Mucosa of descending colon (tissue), 3 donors: ENCODE measurements around the gene PCK2. TPM values are rescaled to one million over a fixed set of nuclear protein-coding genes. Genes with fewer than 3 reads are reported as not detected.

Source experiments
- ATAC-seq: fragments of 200-7000 bp; cut with Tn5 transposase; one replicate; pipeline ENCODE4 v1.9.1; 2020; ENCODE audit warnings: mild to moderate bottlenecking, moderate library complexity
- DNase-seq, 3 donors: peaks; one replicate each; pipeline ENCODE4 v3.0.0-alpha.2; 2020
- H3K36me3 ChIP-seq: fragments of 200-600 bp; one replicate; pipeline ENCODE4 v1.8.0; 2021; ENCODE audit warnings: low read depth, mild to moderate bottlenecking
- H3K4me1 ChIP-seq: fragments of 200-600 bp; one replicate; pipeline ENCODE4 v1.8.0; 2021; ENCODE audit warnings: low read depth, mild to moderate bottlenecking
- H3K4me3 ChIP-seq: fragments of 200-600 bp; one replicate; pipeline ENCODE4 v1.8.0; 2021; ENCODE audit warnings: mild to moderate bottlenecking
- H3K9me3 ChIP-seq: fragments of 200-600 bp; one replicate; pipeline ENCODE4 v1.8.0; 2021; ENCODE audit warnings: mild to moderate bottlenecking
- intact Hi-C, 2 donors: fragments of 100-400 bp; cut with DNase I in 1 of 2; cut with micrococcal nuclease in 1 of 2; formaldehyde crosslinking; loops; one replicate each; pipeline versions ENCODE4 v1.11.0 to v1.11.1; 2022; cut with DNase I, micrococcal nuclease
- total RNA-seq, 3 donors: library from RNA; stranded (reverse); fragmentation: NEBNext Ultra II Directional in 2 of 3; extraction: Animal tissue kit (Norgen Biotek cat#: 25700) in 2 of 3; gene quantifications; one replicate each; pipeline versions ENCODE4 v1.2.1 to v1.2.4, GENCODE V29; 2021 to 2023
- TF ChIP-seq, protein P1 (sequence below): fragments of 200-600 bp; IDR thresholded peaks from one replicate; pipeline ENCODE4 v1.8.0; 2022; ENCODE audit warnings: antibody characterized with exemption, mild to moderate bottlenecking
- donor health status: DM: no; HTN: no; CAD: no; lungs with moderate emphysema.
- donor health status: DM: no; HTN: no; CAD: no.
- donor health status: DM: no; HTN: yes; CAD: no.

Gene PCK2
- total RNA-seq, 3 donors from 2014 or later, result 64.7 to 150 (median 150) TPM

GRCh38 chr14:24068711-24069410, 25.2 kb upstream of the PCK2 start:
- no peaks in the 10 kb centered on the region for H3K9me3 ChIP-seq
- TF ChIP-seq, protein P1, sequence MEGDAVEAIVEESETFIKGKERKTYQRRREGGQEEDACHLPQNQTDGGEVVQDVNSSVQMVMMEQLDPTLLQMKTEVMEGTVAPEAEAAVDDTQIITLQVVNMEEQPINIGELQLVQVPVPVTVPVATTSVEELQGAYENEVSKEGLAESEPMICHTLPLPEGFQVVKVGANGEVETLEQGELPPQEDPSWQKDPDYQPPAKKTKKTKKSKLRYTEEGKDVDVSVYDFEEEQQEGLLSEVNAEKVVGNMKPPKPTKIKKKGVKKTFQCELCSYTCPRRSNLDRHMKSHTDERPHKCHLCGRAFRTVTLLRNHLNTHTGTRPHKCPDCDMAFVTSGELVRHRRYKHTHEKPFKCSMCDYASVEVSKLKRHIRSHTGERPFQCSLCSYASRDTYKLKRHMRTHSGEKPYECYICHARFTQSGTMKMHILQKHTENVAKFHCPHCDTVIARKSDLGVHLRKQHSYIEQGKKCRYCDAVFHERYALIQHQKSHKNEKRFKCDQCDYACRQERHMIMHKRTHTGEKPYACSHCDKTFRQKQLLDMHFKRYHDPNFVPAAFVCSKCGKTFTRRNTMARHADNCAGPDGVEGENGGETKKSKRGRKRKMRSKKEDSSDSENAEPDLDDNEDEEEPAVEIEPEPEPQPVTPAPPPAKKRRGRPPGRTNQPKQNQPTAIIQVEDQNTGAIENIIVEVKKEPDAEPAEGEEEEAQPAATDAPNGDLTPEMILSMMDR, result no peak
- peaks cover 24% of the 10 kb centered on the region for H3K4me1 ChIP-seq
- no peaks in the 10 kb centered on the region for H3K36me3 ChIP-seq
- no peak overlapping the region for H3K4me3 ChIP-seq
- peak in 1 of 3 donors; percentile 23 for DNase-seq
- ATAC-seq, result no peak
- intact Hi-C loops, result no loop called here

DNA sequence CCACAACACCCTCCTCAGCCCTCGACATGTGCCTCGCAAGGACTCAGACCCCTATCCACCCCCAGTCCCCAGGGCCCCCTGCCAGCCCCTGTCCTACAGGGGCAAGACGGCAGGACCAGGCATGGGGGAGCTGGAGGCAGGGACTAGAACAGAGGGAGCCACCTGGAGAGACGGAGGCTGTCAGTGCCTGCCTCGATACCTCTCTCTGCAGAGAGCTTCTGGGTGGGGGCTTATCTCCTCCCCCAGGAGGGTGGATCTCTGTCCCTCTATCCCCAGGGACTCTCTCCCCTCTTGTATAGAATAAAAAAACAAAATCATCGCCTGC, 24.7 kb upstream of the PCK2 start:
- DNase-seq (no peak), ATAC-seq (no peak)
- Histone ChIP-seq H3K36me3 (no peaks in the 10 kb centered on the region), H3K9me3 (no peaks in the 10 kb centered on the region), H3K4me3 (no peak overlapping the region), H3K4me1 (peaks cover 24% of the 10 kb centered on the region)
- intact Hi-C loops, result no loop called here
- TF ChIP-seq, protein P1, result no peak

DNA sequence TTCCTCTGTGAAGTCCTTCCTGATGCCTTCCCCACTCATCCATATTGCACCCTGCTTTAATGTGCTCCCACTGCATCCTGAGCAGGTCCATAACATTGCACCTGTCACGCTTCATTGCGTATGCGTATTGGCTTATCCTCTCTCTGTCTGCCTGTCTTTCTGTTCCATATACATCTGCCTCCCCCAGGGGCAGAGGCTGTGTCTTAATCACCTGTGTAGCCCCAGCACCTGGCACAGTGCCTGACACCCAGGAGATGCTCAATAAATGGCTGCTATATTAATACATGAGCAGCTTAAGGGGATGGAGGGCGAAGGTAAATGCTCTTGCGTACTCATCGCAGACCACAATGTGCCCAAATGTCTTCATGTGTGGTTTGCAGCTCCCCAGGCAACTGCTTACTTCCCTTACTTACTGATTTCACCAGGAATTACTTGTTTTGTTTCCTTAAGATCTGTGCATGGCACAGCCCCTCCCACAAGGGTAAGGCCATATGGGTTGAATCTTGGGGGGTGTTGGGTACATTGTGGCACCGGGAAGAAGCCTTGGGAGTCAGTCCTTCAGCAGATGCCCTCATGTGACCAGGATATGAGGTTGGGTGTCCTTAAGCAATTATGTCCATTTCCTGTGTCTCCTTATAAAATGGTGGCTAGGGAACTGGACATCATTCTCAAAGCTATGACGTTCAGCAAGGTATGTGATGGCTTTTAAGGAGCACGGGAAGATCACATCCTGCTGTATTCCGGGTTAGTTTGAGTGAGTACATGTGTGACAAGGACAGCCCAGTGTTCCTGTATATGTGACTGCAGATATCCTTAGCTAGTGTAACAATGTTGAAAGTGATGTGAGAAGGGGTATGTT, 23.6 kb upstream of the PCK2 start:
- DNase-seq (peak in 1 of 3 donors; percentile 12), ATAC-seq (no peak)
- H3K36me3 ChIP-seq, result no peaks in the 10 kb centered on the region
- H3K4me1 ChIP-seq, result peaks cover 28% of the 10 kb centered on the region
- TF ChIP-seq, protein P1, result no peak
- H3K9me3 ChIP-seq, result no peaks in the 10 kb centered on the region
- no peak overlapping the region for H3K4me3 ChIP-seq
- intact Hi-C loops, result no loop called here

DNA sequence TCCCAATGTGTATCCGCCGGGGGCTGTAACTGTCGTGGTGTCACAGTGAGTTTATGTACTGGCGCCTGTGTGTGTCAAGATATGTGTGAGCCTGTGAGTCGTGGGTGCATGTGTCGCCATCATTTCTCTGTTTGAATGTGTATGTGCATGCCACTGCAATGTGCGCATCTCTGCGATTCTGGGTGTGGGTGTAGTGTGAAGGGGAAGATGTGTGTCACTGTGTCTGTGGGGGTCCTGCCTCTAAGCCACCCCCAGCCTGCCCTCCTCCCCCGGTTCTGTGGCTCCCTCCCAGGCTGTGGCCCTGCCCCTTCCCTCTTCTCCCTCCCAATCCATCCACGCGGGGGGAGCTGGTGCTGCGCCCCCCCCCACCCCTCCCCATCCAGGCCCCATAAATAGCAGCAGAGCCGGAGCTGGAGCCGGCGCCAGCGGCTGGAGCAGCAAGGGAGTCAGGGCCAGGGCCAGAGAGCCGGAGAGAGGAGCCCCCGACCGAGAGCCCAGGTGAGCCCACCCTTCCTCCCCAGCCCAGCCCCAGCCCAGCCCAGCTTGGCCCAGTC, 22.9 kb upstream of the PCK2 start, which contains the start of gene CPNE6:
TSS of gene CPNE6 (plus strand) at position 419 of the 554 bp plus-strand sequence. CDS start 1,375 bp downstream, outside the sequence.
- Histone ChIP-seq H3K9me3 (no peaks in the 10 kb centered on the region), H3K4me1 (peaks cover 28% of the 10 kb centered on the region), H3K36me3 (no peaks in the 10 kb centered on the region), H3K4me3 (no peak within 1 kb of the TSS)
- DNase-seq (peak in 1 of 3 donors; percentile 18), ATAC-seq (no peak)
- TF ChIP-seq, protein P1, result no peak
- intact Hi-C loops, result no loop called here

- intact Hi-C loops, result no loop called here
- peaks cover 27% of the 10 kb centered on the region for H3K4me1 ChIP-seq
- no peaks in the 10 kb centered on the region for H3K36me3 ChIP-seq
- DNase-seq, result peak in 1 of 3 donors; percentile 27
- H3K9me3 ChIP-seq, result no peaks in the 10 kb centered on the region
- peak; percentile 45 for ATAC-seq
- no peak overlapping the region for H3K4me3 ChIP-seq
- TF ChIP-seq, protein P1, result no peak
Observed at GRCh38 chr14:24071836-24072430, 22.2 kb upstream of the PCK2 start.
